Parathyroid adenoma (tissue), 2 donors: ENCODE results near the gene SCP2D1.

Experiments used
- H2AFZ ChIP-seq: fragments of 300-600 bp; sonication (generic); one replicate; pipeline ENCODE4 v1.7.0; 2017; ENCODE audit warnings: antibody characterized with exemption, mild to moderate bottlenecking
- H3K27ac ChIP-seq: fragments of 300-600 bp; sonication (generic); one replicate; pipeline ENCODE4 v1.7.0; 2017
- H3K27me3 ChIP-seq: fragments of 300-600 bp; sonication (generic); one replicate; pipeline ENCODE4 v1.7.0; 2017; ENCODE audit warnings: low read length; ENCODE audit not compliant: control insufficient read depth, insufficient read depth
- H3K36me3 ChIP-seq: fragments of 300-600 bp; sonication (generic); one replicate; pipeline ENCODE4 v1.7.0; 2017; ENCODE audit warnings: low read length; ENCODE audit not compliant: control insufficient read depth, insufficient read depth
- H3K4me1 ChIP-seq: fragments of 300-600 bp; sonication (generic); one replicate; pipeline ENCODE4 v1.7.0; 2017; ENCODE audit warnings: control low read depth
- H3K4me2 ChIP-seq: fragments of 300-600 bp; sonication (generic); one replicate; pipeline ENCODE4 v1.7.0; 2017; ENCODE audit warnings: low read length
- H3K4me3 ChIP-seq: fragments of 300-600 bp; sonication (generic); one replicate; pipeline ENCODE4 v1.7.0; 2017; ENCODE audit warnings: low read depth, low read length
- H3K79me2 ChIP-seq: fragments of 300-600 bp; sonication (generic); one replicate; pipeline ENCODE4 v1.7.0; 2017; ENCODE audit warnings: control low read depth
- H3K9ac ChIP-seq: fragments of 300-600 bp; sonication (generic); one replicate; pipeline ENCODE4 v1.7.0; 2017; ENCODE audit warnings: mild to moderate bottlenecking
- H3K9me3 ChIP-seq: fragments of 300-600 bp; sonication (generic); one replicate; pipeline ENCODE4 v1.7.0; 2017; ENCODE audit warnings: low read length; ENCODE audit not compliant: control insufficient read depth
- TF ChIP-seq, protein P1 (sequence below): fragments of 300-600 bp; sonication (generic); IDR thresholded peaks from one replicate; pipeline ENCODE4 v1.7.0; 2017; ENCODE audit warnings: antibody characterized with exemption, mild to moderate bottlenecking
- donor health status: primary hyperparathyroidism.

The SCP2D1 gene

DNA sequence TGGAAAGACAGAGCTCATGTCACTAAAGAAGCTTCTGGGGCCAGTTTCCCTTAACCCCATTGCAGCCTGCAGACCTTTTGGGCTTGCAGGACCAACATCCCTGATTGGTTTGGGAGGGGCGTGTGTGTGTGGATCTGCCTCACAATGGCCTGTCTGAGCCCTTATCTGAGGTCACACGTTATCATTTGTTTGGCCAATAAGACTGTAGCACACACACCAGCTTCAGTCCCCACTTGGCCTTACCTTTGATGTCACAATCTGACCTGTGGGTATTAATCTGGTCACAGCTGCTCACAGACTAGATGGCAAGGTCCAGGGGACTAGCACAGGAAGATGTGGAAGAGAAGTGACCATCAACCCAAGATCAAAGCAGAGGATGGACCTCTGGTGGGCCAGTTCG lies at the start of gene SCP2D1:
TSS of gene SCP2D1 (plus strand) at position 301 of the 400 bp plus-strand sequence. CDS start at position 334, 33 bp downstream.
- Histone ChIP-seq H2AFZ (no peak within 1 kb of the TSS), H3K79me2 (no peaks in the 10 kb centered on the region), H3K4me3 (no peak within 1 kb of the TSS), H3K4me2 (no peak within 1 kb of the TSS), H3K4me1 (no peaks in the 10 kb centered on the region), H3K27ac (no peak within 1 kb of the TSS), H3K9me3 (no peaks in the 10 kb centered on the region), H3K27me3 (no peaks in the 10 kb centered on the region), H3K9ac (no peak within 1 kb of the TSS), H3K36me3 (no peaks in the 10 kb centered on the region)
- TF ChIP-seq, protein P1, sequence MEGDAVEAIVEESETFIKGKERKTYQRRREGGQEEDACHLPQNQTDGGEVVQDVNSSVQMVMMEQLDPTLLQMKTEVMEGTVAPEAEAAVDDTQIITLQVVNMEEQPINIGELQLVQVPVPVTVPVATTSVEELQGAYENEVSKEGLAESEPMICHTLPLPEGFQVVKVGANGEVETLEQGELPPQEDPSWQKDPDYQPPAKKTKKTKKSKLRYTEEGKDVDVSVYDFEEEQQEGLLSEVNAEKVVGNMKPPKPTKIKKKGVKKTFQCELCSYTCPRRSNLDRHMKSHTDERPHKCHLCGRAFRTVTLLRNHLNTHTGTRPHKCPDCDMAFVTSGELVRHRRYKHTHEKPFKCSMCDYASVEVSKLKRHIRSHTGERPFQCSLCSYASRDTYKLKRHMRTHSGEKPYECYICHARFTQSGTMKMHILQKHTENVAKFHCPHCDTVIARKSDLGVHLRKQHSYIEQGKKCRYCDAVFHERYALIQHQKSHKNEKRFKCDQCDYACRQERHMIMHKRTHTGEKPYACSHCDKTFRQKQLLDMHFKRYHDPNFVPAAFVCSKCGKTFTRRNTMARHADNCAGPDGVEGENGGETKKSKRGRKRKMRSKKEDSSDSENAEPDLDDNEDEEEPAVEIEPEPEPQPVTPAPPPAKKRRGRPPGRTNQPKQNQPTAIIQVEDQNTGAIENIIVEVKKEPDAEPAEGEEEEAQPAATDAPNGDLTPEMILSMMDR: no peak

DNA sequence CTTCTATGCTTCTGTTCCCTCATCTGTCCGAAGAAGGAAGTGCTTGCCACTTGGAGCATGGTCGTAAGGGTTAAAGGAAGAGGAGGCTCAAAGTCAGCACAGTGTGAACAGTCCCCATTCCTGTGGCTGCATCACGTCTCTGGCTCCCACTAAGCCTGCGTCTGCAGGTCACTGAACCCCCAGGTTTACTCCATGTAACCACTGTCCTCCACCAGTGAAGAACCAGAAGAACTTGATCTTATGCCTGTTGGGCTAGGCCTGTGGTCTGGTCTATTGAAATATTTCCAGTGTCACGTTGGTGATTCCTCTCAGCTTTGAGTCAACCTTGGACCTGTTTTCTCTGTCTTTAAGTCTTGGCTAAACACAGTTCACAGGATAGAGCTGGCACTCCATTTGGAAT lies 45.9 kb upstream of the SCP2D1 start:
- Histone ChIP-seq H2AFZ (no peak overlapping the region), H3K27ac (no peak overlapping the region), H3K36me3 (no peaks in the 10 kb centered on the region), H3K4me1 (no peaks in the 10 kb centered on the region), H3K79me2 (no peaks in the 10 kb centered on the region), H3K9ac (no peak overlapping the region), H3K27me3 (no peaks in the 10 kb centered on the region), H3K9me3 (no peaks in the 10 kb centered on the region), H3K4me3 (no peak overlapping the region), H3K4me2 (no peak overlapping the region)
- TF ChIP-seq, protein P1: no peak

DNA sequence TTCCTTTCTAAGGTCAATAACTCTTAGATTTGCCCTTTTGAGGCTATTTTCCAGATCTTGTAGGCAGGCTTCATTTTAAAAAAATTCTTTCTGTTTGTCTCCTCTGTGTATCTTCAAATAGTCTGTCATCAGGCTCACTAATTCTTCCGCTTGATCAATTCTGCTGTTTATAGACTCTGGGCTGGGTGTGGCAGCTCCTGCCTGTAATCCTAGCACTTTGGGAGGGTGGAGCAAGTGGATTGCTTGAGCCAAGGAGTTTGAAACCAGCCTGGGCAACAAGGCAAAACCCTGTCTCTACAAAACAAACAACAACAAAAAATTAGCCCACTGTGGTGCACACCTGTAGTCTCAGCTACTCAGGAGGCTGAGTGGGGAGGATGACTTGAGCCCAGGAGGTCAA lies 40.0 kb upstream of the SCP2D1 start:
- Histone ChIP-seq H3K27me3 (no peaks in the 10 kb centered on the region), H3K9ac (no peak overlapping the region), H3K4me1 (no peaks in the 10 kb centered on the region), H3K4me3 (no peak overlapping the region), H3K4me2 (no peak overlapping the region), H3K9me3 (no peaks in the 10 kb centered on the region), H3K27ac (no peak overlapping the region), H3K79me2 (no peaks in the 10 kb centered on the region), H2AFZ (no peak overlapping the region), H3K36me3 (no peaks in the 10 kb centered on the region)
- TF ChIP-seq, protein P1: no peak

DNA sequence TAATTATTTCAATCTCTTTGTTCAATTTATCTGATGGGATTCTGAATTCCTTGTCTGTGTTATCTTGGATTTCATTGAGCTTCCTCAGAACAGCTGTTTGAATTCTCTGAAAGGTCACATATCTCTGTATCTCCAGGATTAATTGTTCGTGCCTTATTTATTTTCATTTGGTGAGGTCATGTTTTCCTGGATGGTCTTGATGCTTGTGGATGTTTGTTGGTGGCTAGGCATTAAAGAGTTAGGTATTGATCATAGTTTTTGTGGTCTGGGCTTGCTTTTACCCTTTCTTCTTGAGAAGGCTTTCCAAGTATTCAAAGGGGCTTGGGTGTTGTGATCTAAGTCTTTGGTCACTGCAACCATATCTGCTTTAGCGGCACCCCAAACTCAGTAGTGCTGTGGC lies 39.4 kb upstream of the SCP2D1 start:
- Histone ChIP-seq H3K9me3 (no peaks in the 10 kb centered on the region), H3K27ac (no peak overlapping the region), H3K36me3 (no peaks in the 10 kb centered on the region), H3K4me2 (no peak overlapping the region), H3K79me2 (no peaks in the 10 kb centered on the region), H3K4me1 (no peaks in the 10 kb centered on the region), H3K4me3 (no peak overlapping the region), H2AFZ (no peak overlapping the region), H3K27me3 (no peaks in the 10 kb centered on the region), H3K9ac (no peak overlapping the region)
- TF ChIP-seq, protein P1: no peak

DNA sequence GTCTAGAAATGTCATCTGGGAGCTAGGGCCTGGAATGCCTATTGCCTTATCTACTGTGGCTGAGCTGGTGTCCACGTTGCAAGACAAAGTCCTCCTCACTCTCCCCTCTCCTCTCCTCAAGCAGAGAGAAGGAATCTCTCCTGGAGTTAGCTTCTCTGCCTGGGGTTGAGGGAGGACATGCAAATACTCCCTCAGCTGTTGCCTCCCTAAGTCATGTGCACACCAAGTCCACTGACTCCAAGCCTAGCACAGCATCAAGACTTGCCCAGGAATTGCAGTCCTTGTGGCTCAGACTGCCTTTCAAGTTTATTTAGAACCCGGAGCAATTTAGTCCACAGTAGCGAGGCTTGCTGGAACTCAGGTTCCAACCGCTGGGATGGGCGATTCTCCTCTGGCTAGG lies 38.0 kb upstream of the SCP2D1 start:
- no peaks in the 10 kb centered on the region for H3K4me1 ChIP-seq
- H3K79me2 ChIP-seq: no peaks in the 10 kb centered on the region
- no peak overlapping the region for H3K27ac ChIP-seq
- no peaks in the 10 kb centered on the region for H3K36me3 ChIP-seq
- TF ChIP-seq, protein P1: no peak
- H3K27me3 ChIP-seq: no peaks in the 10 kb centered on the region
- no peak overlapping the region for H3K9ac ChIP-seq
- H3K9me3 ChIP-seq: no peaks in the 10 kb centered on the region
- no peak overlapping the region for H3K4me3 ChIP-seq
- H2AFZ ChIP-seq: no peak overlapping the region
- no peak overlapping the region for H3K4me2 ChIP-seq
